Kidney epithelial cell (primary cell): Measurements from ENCODE around the gene PIK3CD. TPM values are rescaled to one million over a fixed set of nuclear protein-coding genes. Genes with fewer than 3 reads are reported as not detected.

ENCODE experiments used
- DNase-seq: peaks from one replicate; pipeline ENCODE4 v3.0.0-alpha.2; 2010; ENCODE audit warnings: low read depth
- H3K27me3 ChIP-seq: 2 replicates; pipeline ENCODE4 v1.6.0; 2011; ENCODE audit warnings: low read length; ENCODE audit not compliant: control insufficient read depth, insufficient read depth
- H3K36me3 ChIP-seq: 2 replicates; pipeline ENCODE4 v1.5.1; 2011; ENCODE audit warnings: low read length; ENCODE audit not compliant: control insufficient read depth, insufficient read depth
- H3K4me3 ChIP-seq: 2 replicates; pipeline ENCODE4 v1.5.1; 2011; ENCODE audit warnings: low read depth, mild to moderate bottlenecking, control low read depth, low read length
- CTCF ChIP-seq: IDR thresholded peaks from 2 replicates; pipeline ENCODE4 v1.5.1; 2011; ENCODE audit warnings: mild to moderate bottlenecking, moderate library complexity, low read length, control low read depth, inconsistent platforms; ENCODE audit not compliant: insufficient read depth, poor library complexity, severe bottlenecking
- total RNA-seq: library from RNA; depleted of rRNA; stranded (reverse); fragments of >200 nt; gene quantifications from 2 replicates; pipeline ENCODE4 v1.2.3, GENCODE V29; 2015

The PIK3CD gene
- total RNA-seq, 1 donor from 2014 or later = 40.7 TPM

DNA sequence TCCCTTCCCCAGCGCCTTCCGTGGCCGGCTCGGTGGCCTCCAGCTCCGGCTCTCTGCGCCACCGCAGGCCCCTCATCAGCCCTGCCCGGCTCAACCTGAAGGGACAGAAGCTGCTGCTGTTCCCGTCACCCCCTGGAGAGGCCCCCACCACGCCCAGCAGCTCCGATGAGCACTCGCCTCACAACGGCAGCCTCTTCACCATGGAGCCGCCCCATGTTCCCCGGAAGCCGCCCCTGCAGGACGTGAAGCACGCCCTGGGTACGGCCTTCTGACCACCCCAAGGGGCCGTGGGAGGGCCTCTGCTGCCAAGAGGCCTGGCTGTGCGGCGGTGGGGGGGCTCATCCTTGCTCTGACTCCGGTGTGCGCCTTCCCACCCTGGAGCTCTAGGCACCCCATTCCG lies 41.0 kb upstream of the PIK3CD start:
- Histone ChIP-seq H3K4me3 (no peak overlapping the region), H3K36me3 (no peaks in the 10 kb centered on the region), H3K27me3 (no peaks in the 10 kb centered on the region)
- DNase-seq = no peak
- TF ChIP-seq CTCF = no peak

DNA sequence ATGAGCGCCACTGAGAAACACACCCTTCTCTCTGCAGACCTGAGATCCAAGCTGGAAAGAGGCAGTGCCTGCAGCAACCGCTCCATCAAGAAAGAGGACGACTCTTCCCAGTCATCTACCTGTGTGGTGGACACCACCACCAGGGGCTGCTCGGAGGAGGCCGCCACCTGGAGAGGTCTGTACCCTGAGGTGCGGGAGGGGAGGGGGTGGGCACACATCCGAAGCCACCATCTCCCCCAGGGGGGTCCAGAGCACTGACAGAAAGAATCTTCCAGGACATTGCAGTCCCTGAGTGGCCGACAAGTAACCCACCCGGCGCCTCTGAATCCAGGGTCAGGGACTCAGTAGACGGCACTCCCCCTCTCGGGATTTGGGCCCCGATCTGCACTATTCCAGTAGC lies 39.8 kb upstream of the PIK3CD start:
- no peak overlapping the region for H3K4me3 ChIP-seq
- no peaks in the 10 kb centered on the region for H3K36me3 ChIP-seq
- DNase-seq = no peak
- no peaks in the 10 kb centered on the region for H3K27me3 ChIP-seq
- TF ChIP-seq CTCF = no peak

DNA sequence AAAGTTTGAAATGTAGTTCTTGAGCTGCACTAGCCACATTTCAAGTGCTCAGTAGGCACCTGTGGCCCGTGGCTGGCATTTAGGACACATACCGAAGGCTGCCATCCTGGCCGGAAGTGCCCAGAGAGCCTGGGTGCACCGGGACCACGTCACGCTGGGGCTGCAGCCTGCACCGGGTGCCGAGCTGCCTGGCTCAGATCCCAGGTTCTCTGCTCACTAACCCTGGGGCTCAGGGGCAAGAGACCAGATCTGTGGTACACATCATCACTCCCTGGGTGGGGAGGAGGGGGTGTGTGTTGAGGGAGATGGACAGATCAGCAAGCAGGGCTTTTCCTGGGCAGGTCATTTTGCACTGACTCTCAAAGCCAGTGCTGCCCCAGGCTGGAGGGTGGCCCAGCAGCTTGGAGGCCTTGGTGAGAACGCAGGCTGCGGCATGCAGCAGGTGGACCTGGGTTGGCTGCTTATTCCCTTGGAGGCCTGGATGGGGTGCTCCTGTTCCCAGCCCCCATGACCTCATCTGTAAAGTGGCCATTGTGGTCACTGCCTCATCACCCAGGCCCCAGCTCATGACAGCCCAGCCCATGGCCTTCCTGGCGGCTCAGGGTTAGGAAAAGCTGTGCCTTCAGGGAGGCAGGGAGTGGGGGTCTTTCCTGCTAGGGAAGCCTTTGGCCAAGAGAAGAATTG lies 39.2 kb upstream of the PIK3CD start:
- H3K36me3 ChIP-seq = no peaks in the 10 kb centered on the region
- no peak for DNase-seq

GRCh38 chr1:9612871-9613624 lies 38.5 kb upstream of the PIK3CD start:
- Histone ChIP-seq H3K27me3 (no peaks in the 10 kb centered on the region), H3K4me3 (no peak overlapping the region), H3K36me3 (no peaks in the 10 kb centered on the region)
- DNase-seq = no peak
- TF ChIP-seq CTCF = no peak

More for the DNA sequence above, 39.2 kb upstream of the PIK3CD start:
- no peak overlapping the region for H3K4me3 ChIP-seq
- no peak for TF ChIP-seq CTCF
- no peaks in the 10 kb centered on the region for H3K27me3 ChIP-seq

GRCh38 chr1:9613625-9614299 lies 37.8 kb upstream of the PIK3CD start:
- H3K27me3 ChIP-seq = no peaks in the 10 kb centered on the region
- DNase-seq = no peak
- H3K36me3 ChIP-seq = no peaks in the 10 kb centered on the region
- H3K4me3 ChIP-seq = no peak overlapping the region
- no peak for TF ChIP-seq CTCF
